H1 (cell line): ENCODE data around the gene MYADM. TPM values are rescaled to one million over a fixed set of nuclear protein-coding genes. Genes with fewer than 3 reads are reported as not detected.
A peak's percentile ranks its signal among the peaks of the same experiment; 100 is the strongest.
"Not testable (repeated sequence)": the region's sequence is repeated elsewhere in the genome, so short reads cannot be mapped to it uniquely, and the experiment has no call there.

Source experiments
- CTCF ChIA-PET: fragments of 300-600 bp; sonication (Branson Sonifier 250); formaldehyde crosslinking; loops from one replicate; lab custom pipeline; 2021; ENCODE audit not compliant: partially characterized antibody; lab: Charles Lee
- POLR2A ChIA-PET: fragments of 300-600 bp; sonication (Branson Sonifier 250); formaldehyde crosslinking; loops from one replicate; lab custom pipeline; 2021; ENCODE audit warnings: inconsistent platforms; ENCODE audit not compliant: partially characterized antibody; lab: Charles Lee
- DNase-seq, 2 experiments: peaks; one replicate each; pipeline versions ENCODE4 v3.0.0 to v3.0.0-alpha.2; 2010 to 2022; ENCODE audit warnings: low spot score in 2 of 2, low read depth in 1 of 2, mixed read lengths in 1 of 2
- FAIRE-seq: peaks from 2 replicates; lab custom pipeline; 2011; peaks lifted over from hg19 to GRCh38; lab: Jason Lieb, UNC
- H2AFZ ChIP-seq: 2 replicates; pipeline ENCODE4 v1.8.1; 2012; ENCODE audit warnings: low read length, inconsistent platforms
- H2AK5ac ChIP-seq: 2 replicates; pipeline ENCODE4 v1.6.1; 2013; ENCODE audit warnings: low read depth, low read length
- H2BK120ac ChIP-seq: replicated peaks from 2 replicates; pipeline ENCODE3; 2013; ENCODE audit warnings: low read depth, low read length, inconsistent platforms
- H2BK12ac ChIP-seq: 2 replicates; pipeline ENCODE4 v1.6.1; 2013; ENCODE audit warnings: low read depth, low read length
- H2BK15ac ChIP-seq: 2 replicates; pipeline ENCODE4 v1.6.1; 2013; ENCODE audit warnings: low read length
- H2BK20ac ChIP-seq: 2 replicates; pipeline ENCODE4 v1.6.1; 2013; ENCODE audit warnings: low read length
- H2BK5ac ChIP-seq: 2 replicates; pipeline ENCODE4 v1.6.1; 2013; ENCODE audit warnings: low read depth, low read length
- H3K14ac ChIP-seq: 2 replicates; pipeline ENCODE4 v1.6.1; 2013; ENCODE audit warnings: inconsistent platforms; ENCODE audit not compliant: insufficient read length
- H3K18ac ChIP-seq: 2 replicates; pipeline ENCODE4 v1.6.1; 2013; ENCODE audit warnings: low read length; ENCODE audit errors: extremely low read depth
- H3K23ac ChIP-seq: 2 replicates; pipeline ENCODE4 v1.6.1; 2013; ENCODE audit warnings: inconsistent platforms; ENCODE audit not compliant: insufficient read length
- H3K23me2 ChIP-seq: 2 replicates; pipeline ENCODE4 v1.6.1; 2013; ENCODE audit warnings: low read depth, low read length
- H3K27ac ChIP-seq: 2 replicates; pipeline ENCODE4 v1.6.1; 2011; ENCODE audit warnings: low read depth, low read length, inconsistent platforms
- H3K27me3 ChIP-seq, 4 experiments: replicated peaks in 1 of 4; 1 replicate in 1 of 4; 2 replicates in 3 of 4; pipeline versions ENCODE4 v1.6.1 to v1.8.1; 2011 to 2013; ENCODE audit warnings: low read length in 3 of 4, mild to moderate bottlenecking in 3 of 4, inconsistent platforms in 2 of 4, mixed read lengths in 2 of 4, moderate library complexity in 1 of 4; ENCODE audit not compliant: control insufficient read depth in 3 of 4, insufficient read depth in 3 of 4; ENCODE audit errors: extremely low read depth in 1 of 4
- H3K36me3 ChIP-seq, 4 experiments: 2 replicates each; pipeline versions ENCODE4 v1.6.1 to v1.8.1; 2011 to 2013; ENCODE audit warnings: mild to moderate bottlenecking in 4 of 4, low read length in 3 of 4, moderate library complexity in 2 of 4, control low read depth in 1 of 4, inconsistent platforms in 1 of 4; ENCODE audit not compliant: insufficient read depth in 4 of 4, control insufficient read depth in 2 of 4
- H3K4ac ChIP-seq: replicated peaks from 2 replicates; pipeline ENCODE3; 2013; ENCODE audit warnings: low read length, low read depth, mixed read lengths, inconsistent platforms; ENCODE audit not compliant: insufficient read length
- H3K4me1 ChIP-seq, 4 experiments: replicated peaks in 1 of 4; 1 replicate in 1 of 4; 2 replicates in 3 of 4; pipeline versions ENCODE4 v1.6.1 to v1.8.1; 2011 to 2013; ENCODE audit warnings: low read length in 3 of 4, inconsistent platforms in 2 of 4, mixed read lengths in 1 of 4; ENCODE audit not compliant: insufficient read depth in 4 of 4, control insufficient read depth in 3 of 4
- H3K4me2 ChIP-seq, 2 experiments: 2 replicates each; pipeline versions ENCODE4 v1.6.1 to v1.8.1; 2011 to 2013; ENCODE audit warnings: low read depth in 2 of 2, low read length in 2 of 2, control low read depth in 1 of 2, inconsistent platforms in 1 of 2, mild to moderate bottlenecking in 1 of 2; ENCODE audit not compliant: insufficient read depth in 1 of 2
- H3K4me3 ChIP-seq, 4 experiments: fragments of 200-600, 300-600 bp in 1 of 4; sonication (generic), shearing (Covaris generic), sonication (Bioruptor Twin) in 1 of 4; 2 replicates each; pipeline versions ENCODE4 v1.5.1 to v1.8.1; 2011 to 2016; ENCODE audit warnings: low read length in 4 of 4, low read depth in 3 of 4, control low read depth in 2 of 4, inconsistent platforms in 2 of 4, mild to moderate bottlenecking in 2 of 4, mixed read lengths in 1 of 4, moderate library complexity in 1 of 4; ENCODE audit not compliant: insufficient read depth in 2 of 4; ENCODE audit errors: extremely low read depth in 1 of 4
- H3K56ac ChIP-seq: replicated peaks from 2 replicates; pipeline ENCODE3; 2013; ENCODE audit warnings: low read depth, mild to moderate bottlenecking, mixed read lengths, low read length, inconsistent platforms; ENCODE audit not compliant: insufficient read length
- H3K79me1 ChIP-seq: 2 replicates; pipeline ENCODE4 v1.6.1; 2013; ENCODE audit warnings: low read depth, low read length, control low read depth
- H3K79me2 ChIP-seq, 2 experiments: 2 replicates each; pipeline versions ENCODE4 v1.6.1 to v1.8.1; 2012 to 2013; ENCODE audit warnings: low read length in 2 of 2, mild to moderate bottlenecking in 2 of 2, inconsistent platforms in 1 of 2; ENCODE audit not compliant: insufficient read depth in 2 of 2, control insufficient read depth in 1 of 2
- H3K9ac ChIP-seq, 4 experiments: replicated peaks in 1 of 4; 1 replicate in 1 of 4; 2 replicates in 3 of 4; pipeline versions ENCODE4 v1.6.1 to v1.8.1; 2011 to 2013; ENCODE audit warnings: low read depth in 3 of 4, low read length in 3 of 4, control low read depth in 2 of 4, mild to moderate bottlenecking in 2 of 4, moderate library complexity in 2 of 4, inconsistent platforms in 1 of 4; ENCODE audit errors: extremely low read depth in 1 of 4
- H3K9me3 ChIP-seq, 2 experiments: 2 replicates each; pipeline versions ENCODE4 v1.6.1 to v1.8.1; 2012 to 2013; ENCODE audit warnings: mild to moderate bottlenecking in 2 of 2, moderate library complexity in 2 of 2, control low read depth in 1 of 2, inconsistent platforms in 1 of 2, low read depth in 1 of 2, low read length in 1 of 2, mixed read lengths in 1 of 2; ENCODE audit not compliant: insufficient read depth in 2 of 2
- H4K20me1 ChIP-seq, 2 experiments: replicated peaks in 1 of 2; 2 replicates each; pipeline versions ENCODE3 to v1.8.1; 2011 to 2013; ENCODE audit warnings: inconsistent platforms in 2 of 2, low read length in 2 of 2, mild to moderate bottlenecking in 1 of 2; ENCODE audit not compliant: insufficient read depth in 2 of 2, control insufficient read depth in 1 of 2
- H4K5ac ChIP-seq: 2 replicates; pipeline ENCODE4 v1.6.1; 2013; ENCODE audit warnings: low read length, low read depth, mixed read lengths, inconsistent platforms; ENCODE audit not compliant: insufficient read length
- H4K8ac ChIP-seq: 2 replicates; pipeline ENCODE4 v1.8.0; 2013; ENCODE audit warnings: mild to moderate bottlenecking, moderate library complexity, low read length, inconsistent platforms; ENCODE audit not compliant: insufficient read depth; ENCODE audit errors: extremely low read depth
- H4K91ac ChIP-seq: replicated peaks from 2 replicates; pipeline ENCODE3; 2013; ENCODE audit warnings: low read length, mixed read lengths, inconsistent platforms; ENCODE audit not compliant: insufficient read length
- POLR2A ChIP-seq, 2 experiments: IDR thresholded peaks; 1 replicate in 1 of 2; 2 replicates in 1 of 2; pipeline ENCODE4 v1.6.1; 2011; ENCODE audit warnings: low read depth in 2 of 2, low read length in 2 of 2, mild to moderate bottlenecking in 2 of 2; ENCODE audit errors: control extremely low read depth in 1 of 2
- WGBS, 2 experiments: shearing (Covaris generic) in 1 of 2; methylation state at CpG; one replicate each; pipeline versions ENCODE4 v1.1.6 to v1.1.7; 2013 to 2015; ENCODE audit warnings: low lambda C conversion rate in 2 of 2, mixed read lengths in 2 of 2, inconsistent platforms in 1 of 2, low coverage in 1 of 2, missing lambda C conversion rate in 1 of 2; ENCODE audit not compliant: insufficient replicate concordance in 2 of 2, insufficient coverage in 1 of 2, insufficient read length in 1 of 2; ENCODE audit errors: extremely low coverage in 1 of 2, missing lambda C conversion rate in 1 of 2; 5-methylcytosine and 5-hydroxymethylcytosine counted together
- polyA plus RNA-seq, 7 experiments: library from polyadenylated mRNA; depleted of rRNA in 3 of 7; stranded (reverse) in 5 of 7; unstranded in 2 of 7; fragments of >200 nt in 5 of 7; fragments of 200-250 nt in 2 of 7; gene quantifications; 1 replicate in 5 of 7; 2 replicates in 1 of 7; 4 replicates in 1 of 7; pipeline versions ENCODE4 v1.2.1 to v1.2.3, GENCODE V29; 2011 to 2013; ENCODE audit warnings: missing spikeins in 2 of 7, mixed read lengths in 2 of 7
- total RNA-seq: library from RNA; stranded (reverse); fragmentation: NEBNext Ultra II Directional; extraction: Animal tissue kit (Norgen Biotek cat#: 25700); gene quantifications from 2 replicates; pipeline ENCODE4 v1.2.1, GENCODE V29; 2021

The MYADM gene
- total and polyA plus RNA-seq, 2 of the 8 experiments (the other 6 are each of a cell fraction or from before 2014, with no cell fraction given), result 70.1 to 74.2 TPM

DNA sequence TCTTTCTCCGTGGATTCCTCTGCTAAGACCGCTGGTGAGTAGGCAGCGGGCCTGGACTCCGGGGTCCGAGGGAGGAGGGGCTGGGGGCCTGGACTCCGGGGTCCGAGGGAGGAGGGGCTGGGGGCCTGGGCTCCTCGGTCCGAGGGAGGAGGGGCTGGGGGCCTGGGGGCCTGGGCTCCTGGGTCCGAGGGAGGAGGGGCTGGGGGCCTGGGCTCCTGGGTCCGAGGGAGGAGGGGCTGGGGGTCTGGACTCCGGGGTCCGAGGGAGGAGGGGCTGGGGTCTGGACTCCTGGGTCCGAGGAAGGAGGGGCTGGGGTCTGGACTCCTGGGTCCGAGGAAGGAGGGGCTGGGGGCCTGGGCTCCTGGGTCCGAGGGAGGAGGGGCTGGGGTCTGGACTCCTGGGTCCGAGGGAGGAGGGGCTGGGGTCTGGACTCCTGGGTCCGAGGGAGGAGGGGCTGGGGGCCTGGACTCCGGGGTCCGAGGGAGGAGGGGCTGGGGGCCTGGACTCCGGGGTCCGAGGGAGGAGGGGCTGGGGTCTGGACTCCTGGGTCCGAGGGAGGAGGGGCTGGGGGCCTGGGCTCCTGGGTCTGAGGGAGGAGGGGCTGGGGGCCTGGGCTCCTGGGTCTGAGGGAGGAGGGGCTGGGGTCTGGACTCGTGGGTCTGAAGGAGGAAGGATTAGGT, 2.3 kb downstream of the MYADM start:
- H4K20me1 ChIP-seq, H2BK15ac ChIP-seq, H3K9me3 ChIP-seq, H4K91ac ChIP-seq, H3K4ac ChIP-seq, H3K27me3 ChIP-seq, H2BK120ac ChIP-seq, H3K14ac ChIP-seq, H3K23ac ChIP-seq, H2BK20ac ChIP-seq, H3K79me1 ChIP-seq, H2AFZ ChIP-seq, DNase-seq, FAIRE-seq, H3K56ac ChIP-seq: not testable (repeated sequence)
- Histone ChIP-seq H2BK5ac (peak overlapping the region; percentile 78; the same call in 1 of the 2 replicates), H3K4me1 (peaks cover 0 to 13% (median 8%) of the 10 kb centered on the region in 4 experiments; a peak in 6 of 7 replicates), H2BK12ac (peak overlapping the region; percentile 94), H3K23me2 (peaks cover 16% of the 10 kb centered on the region; the same call in 1 of the 2 replicates), H2AK5ac (0 out of 2 replicates have a peak overlapping the region, but pooled peaks have one; percentile 40), H4K8ac (peak overlapping the region; percentile 96; the same call in 1 of the 2 replicates), H3K27ac (peak overlapping the region; percentile 71), H3K4me2 (peak overlapping the region; percentile 87 to 94), H4K5ac (peak overlapping the region; percentile 24), H3K9ac (peak overlapping the region in 3 of 4 experiments; percentile 76 to 95 (median 94); a peak in 6 of 7 replicates), H3K36me3 (peaks cover 7 to 19% (median 14%) of the 10 kb centered on the region in 4 experiments; a peak in 6 of 8 replicates), H3K18ac (peak overlapping the region; percentile 64; the same call in 1 of the 2 replicates), H3K4me3 (peak overlapping the region; percentile 69 to 94 (median 79)), H3K79me2 (peaks cover 0 to 17% of the 10 kb centered on the region in 2 experiments; a peak in 1 of 4 replicates)
- no CpG with 5 or more reads among the region's 24 CpGs for WGBS, 2 experiments
- CTCF ChIA-PET, result interaction anchor here (0.8 to 3.6 kb wide), 4 partner anchors 12 to 72 kb away, joined by 5 to 12 read pairs (median 8); partner anchors contain the start of gene PRKCG
- peak in 1 of 2 experiments; percentile 9; a peak in 1 of 3 replicates for TF ChIP-seq POLR2A (IDR thresholded peaks at IDR 0.05; ENCODE audit: control extremely low read depth in 1 of 2, low read depth in 2 of 2, low read length in 2 of 2)
- POLR2A ChIA-PET, result interaction anchor here (1.1 to 4.1 kb wide), 7 partner anchors 8 to 72 kb away, joined by 3 to 46 read pairs (median 6); partner anchors contain the start of gene PRKCG
